Suppressor macrophage (primary cell): ENCODE results near the gene SKAP1.
"Not testable (repeated sequence)": the region's sequence is repeated elsewhere in the genome, so short reads cannot be mapped to it uniquely, and the experiment has no call there.

ENCODE experiments used
- DNase-seq, 4 experiments: peaks; one replicate each; pipeline ENCODE4 v3.0.0-alpha.2; 2020 to 2022

The SKAP1 gene

GRCh38 chr17:48317732-48318131, 112.3 kb downstream of the SKAP1 start:
- no peak for DNase-seq

- no peak for DNase-seq
Measured at GRCh38 chr17:48314716-48315115, 115.3 kb downstream of the SKAP1 start.

GRCh38 chr17:48313096-48313755, 116.8 kb downstream of the SKAP1 start:
- DNase-seq = no peak

GRCh38 chr17:48311324-48311723, 118.7 kb downstream of the SKAP1 start:
- no peak for DNase-seq

GRCh38 chr17:48310748-48311213, 119.2 kb downstream of the SKAP1 start:
- no peak for DNase-seq

- DNase-seq = no peak
Measured at GRCh38 chr17:48308581-48308980, 121.4 kb downstream of the SKAP1 start.

- peak; percentile 51 to 74 (median 67) for DNase-seq
Measured at GRCh38 chr17:48307814-48308411, 122.1 kb downstream of the SKAP1 start.

- DNase-seq = no peak
Measured at GRCh38 chr17:48307255-48307654, 122.8 kb downstream of the SKAP1 start.

GRCh38 chr17:48301002-48301401, 129.0 kb downstream of the SKAP1 start:
- no peak for DNase-seq

GRCh38 chr17:48299760-48300159, 130.3 kb downstream of the SKAP1 start:
- DNase-seq = no peak

- no peak for DNase-seq
Measured at GRCh38 chr17:48297825-48298224, 132.2 kb downstream of the SKAP1 start.

- DNase-seq = no peak
Measured at GRCh38 chr17:48296453-48296852, 133.6 kb downstream of the SKAP1 start.

- peak; percentile 37 to 78 (median 66) for DNase-seq
Measured at GRCh38 chr17:48295362-48296288, 134.4 kb downstream of the SKAP1 start.

GRCh38 chr17:48294806-48295361, 135.1 kb downstream of the SKAP1 start:
- peak; percentile 6 to 48 (median 32) for DNase-seq

- DNase-seq = no peak
Measured at GRCh38 chr17:48294020-48294805, 135.8 kb downstream of the SKAP1 start.

GRCh38 chr17:48293319-48294019, 136.5 kb downstream of the SKAP1 start:
- DNase-seq = no peak

- DNase-seq = no peak
Measured at GRCh38 chr17:48290378-48290777, 139.6 kb downstream of the SKAP1 start.

GRCh38 chr17:48286917-48287316, 143.1 kb downstream of the SKAP1 start:
- not testable (repeated sequence) for DNase-seq

- no peak for DNase-seq
Measured at GRCh38 chr17:48285614-48286013, 144.4 kb downstream of the SKAP1 start.

GRCh38 chr17:48283907-48284306, 146.1 kb downstream of the SKAP1 start:
- DNase-seq = no peak

GRCh38 chr17:48283411-48283810, 146.6 kb downstream of the SKAP1 start:
- DNase-seq = no peak
